NB4 (cell line): ENCODE data around the gene STXBP1.

Experiments used
- DNase-seq: peaks from one replicate; pipeline ENCODE4 v3.0.0; 2010; ENCODE audit warnings: low read depth
- H3K4me3 ChIP-seq: one replicate; pipeline ENCODE4 v1.5.1; 2011; ENCODE audit warnings: mild to moderate bottlenecking, low read depth, low read length, moderate library complexity
- CTCF ChIP-seq: IDR thresholded peaks from one replicate; pipeline ENCODE4 v1.5.1; 2012; ENCODE audit warnings: low read depth, low read length
- MAX ChIP-seq: IDR thresholded peaks from 2 replicates; pipeline ENCODE4 v1.6.1; 2011; ENCODE audit warnings: low read depth, low read length
- MYC ChIP-seq: IDR thresholded peaks from 2 replicates; pipeline ENCODE4 v1.6.1; 2011; ENCODE audit warnings: low read depth, low read length
- POLR2A ChIP-seq: IDR thresholded peaks from 2 replicates; pipeline ENCODE4 v1.6.1; 2011; ENCODE audit warnings: mild to moderate bottlenecking; ENCODE audit not compliant: insufficient read length; ENCODE audit errors: extremely low read depth

Gene STXBP1

GRCh38 chr9:127698985-127699670, 87.1 kb downstream of the STXBP1 start:
- no peak overlapping the region for H3K4me3 ChIP-seq
- no peak for TF ChIP-seq MAX
- no peak for TF ChIP-seq POLR2A
- no peak for TF ChIP-seq MYC
- no peak for TF ChIP-seq CTCF
- no peak for DNase-seq

- H3K4me3 ChIP-seq: no peak overlapping the region
- no peak for TF ChIP-seq POLR2A
- no peak for DNase-seq
Measured at GRCh38 chr9:127700140-127700539, 88.1 kb downstream of the STXBP1 start.

GRCh38 chr9:127700594-127701255, 88.6 kb downstream of the STXBP1 start:
- H3K4me3 ChIP-seq: no peak overlapping the region
- TF ChIP-seq MAX (no peak), POLR2A (no peak), CTCF (no peak), MYC (no peak)
- no peak for DNase-seq

- no peak for DNase-seq
- no peak for TF ChIP-seq POLR2A
- no peak for TF ChIP-seq MAX
- no peak for TF ChIP-seq CTCF
- no peak for TF ChIP-seq MYC
- no peak overlapping the region for H3K4me3 ChIP-seq
Measured at GRCh38 chr9:127703289-127703946, 91.3 kb downstream of the STXBP1 start.

- H3K4me3 ChIP-seq: no peak overlapping the region
- no peak for DNase-seq
- TF ChIP-seq MAX (no peak), POLR2A (no peak), CTCF (no peak), MYC (no peak)
Measured at GRCh38 chr9:127705577-127706379, 93.7 kb downstream of the STXBP1 start.

GRCh38 chr9:127706836-127707241, 94.8 kb downstream of the STXBP1 start, which contains the start of gene CFAP157:
Gene CFAP157 (plus strand): TSS chr9:127706988. CDS start chr9:127707032, 44 bp downstream.
- H3K4me3 ChIP-seq: no peak within 1 kb of the TSS
- peak; percentile 27 for DNase-seq
- TF ChIP-seq POLR2A: no peak
- no peak for TF ChIP-seq MAX
- TF ChIP-seq MYC: no peak
- no peak for TF ChIP-seq CTCF
